Activated T-helper 1 cell treated with anti-CD3 and anti-CD28 coated beads, Interleukin-12 subunit alpha, Interleukin-12 subunit beta, Interleukin-2, Interleukin-4 antibody, amounts not matched to agents 30 ng/mL and 10 ng/mL and 1 ng/mL, durations not matched to agents 14 hours and 24 hours and 36 hours (primary cell): ENCODE data around the gene TTC39A. TPM values are rescaled to one million over a fixed set of nuclear protein-coding genes. Genes with fewer than 3 reads are reported as not detected.

Experiments
- DNase-seq: peaks from one replicate; pipeline ENCODE4 v3.0.0; 2021; ENCODE audit warnings: low spot score
- H3K27ac Mint-ChIP-seq: one replicate; pipeline ENCODE4 v1.8.0; 2021; ENCODE audit warnings: mild to moderate bottlenecking, mixed read lengths
- H3K27me3 Mint-ChIP-seq: one replicate; pipeline ENCODE4 v1.8.0; 2022; ENCODE audit warnings: mild to moderate bottlenecking, moderate library complexity, mixed read lengths; ENCODE audit not compliant: insufficient read depth
- H3K36me3 Mint-ChIP-seq: one replicate; pipeline ENCODE4 v1.8.0; 2021; ENCODE audit warnings: low read depth, mixed read lengths
- H3K4me1 Mint-ChIP-seq: one replicate; pipeline ENCODE4 v1.8.0; 2021; ENCODE audit warnings: low read depth, mixed read lengths
- H3K4me3 Mint-ChIP-seq: one replicate; pipeline ENCODE4 v1.8.0; 2021; ENCODE audit warnings: mild to moderate bottlenecking, moderate library complexity, mixed read lengths
- H3K9me3 Mint-ChIP-seq: one replicate; pipeline ENCODE4 v1.8.0; 2021; ENCODE audit warnings: mixed read lengths
- intact Hi-C: fragments of 100-400 bp; cut with micrococcal nuclease; formaldehyde crosslinking; loops from one replicate; pipeline ENCODE4 v1.15.1; 2024
- total RNA-seq: library from RNA; stranded (reverse); gene quantifications from 2 replicates; pipeline ENCODE4 v1.2.3, GENCODE V29; 2022

The TTC39A gene
- total RNA-seq, 1 donor from 2014 or later: not detected

- H3K9me3 Mint-ChIP-seq: no peaks in the 10 kb centered on the region
- H3K4me1 Mint-ChIP-seq: no peaks in the 10 kb centered on the region
- peaks cover 32% of the 10 kb centered on the region for H3K27me3 Mint-ChIP-seq
- intact Hi-C loops: loop anchor here (10.0 kb wide), 1 partner anchor 188 kb away; no protein-coding TSS in a partner anchor
- H3K36me3 Mint-ChIP-seq: no peaks in the 10 kb centered on the region
- no peak for DNase-seq
- no peak overlapping the region for H3K4me3 Mint-ChIP-seq
- H3K27ac Mint-ChIP-seq: no peak overlapping the region
These were observed 16.0 kb upstream of the TTC39A start for GRCh38 chr1:51346086-51346942.

- DNase-seq: no peak
- H3K4me1 Mint-ChIP-seq: no peaks in the 10 kb centered on the region
- no peaks in the 10 kb centered on the region for H3K36me3 Mint-ChIP-seq
- intact Hi-C loops: loop anchor here (10.0 kb wide), 1 partner anchor 190 kb away; no protein-coding TSS in a partner anchor
- peaks cover 32% of the 10 kb centered on the region for H3K27me3 Mint-ChIP-seq
- no peak overlapping the region for H3K4me3 Mint-ChIP-seq
- H3K9me3 Mint-ChIP-seq: no peaks in the 10 kb centered on the region
- no peak overlapping the region for H3K27ac Mint-ChIP-seq
These were observed 14.9 kb upstream of the TTC39A start for GRCh38 chr1:51345300-51345687.

- no peak for DNase-seq
- H3K27ac Mint-ChIP-seq: no peak overlapping the region
- H3K4me3 Mint-ChIP-seq: no peak overlapping the region
- no peaks in the 10 kb centered on the region for H3K4me1 Mint-ChIP-seq
- intact Hi-C loops: loop anchor here (10.0 kb wide), 1 partner anchor 190 kb away; no protein-coding TSS in a partner anchor
- no peaks in the 10 kb centered on the region for H3K9me3 Mint-ChIP-seq
- H3K36me3 Mint-ChIP-seq: no peaks in the 10 kb centered on the region
- peaks cover 32% of the 10 kb centered on the region for H3K27me3 Mint-ChIP-seq
These were observed 14.4 kb upstream of the TTC39A start for GRCh38 chr1:51344602-51345299.

GRCh38 chr1:51344276-51344601 is 13.9 kb upstream of the TTC39A start:
- H3K27me3 Mint-ChIP-seq: peaks cover 32% of the 10 kb centered on the region
- no peak for DNase-seq
- H3K4me1 Mint-ChIP-seq: no peaks in the 10 kb centered on the region
- H3K9me3 Mint-ChIP-seq: no peaks in the 10 kb centered on the region
- intact Hi-C loops: loop anchor here (10.0 kb wide), 1 partner anchor 191 kb away; no protein-coding TSS in a partner anchor
- no peaks in the 10 kb centered on the region for H3K36me3 Mint-ChIP-seq
- no peak overlapping the region for H3K27ac Mint-ChIP-seq
- no peak overlapping the region for H3K4me3 Mint-ChIP-seq

GRCh38 chr1:51343624-51344023 is 13.3 kb upstream of the TTC39A start:
- Mint-ChIP-seq H3K36me3 (no peaks in the 10 kb centered on the region), H3K27me3 (peaks cover 32% of the 10 kb centered on the region), H3K4me1 (no peaks in the 10 kb centered on the region), H3K9me3 (no peaks in the 10 kb centered on the region), H3K4me3 (no peak overlapping the region), H3K27ac (no peak overlapping the region)
- no peak for DNase-seq
- intact Hi-C loops: loop anchor here (10.0 kb wide), 1 partner anchor 191 kb away; no protein-coding TSS in a partner anchor

GRCh38 chr1:51342591-51343206 is 12.3 kb upstream of the TTC39A start:
- Mint-ChIP-seq H3K27ac (no peak overlapping the region), H3K4me3 (no peak overlapping the region), H3K9me3 (no peaks in the 10 kb centered on the region), H3K4me1 (no peaks in the 10 kb centered on the region), H3K36me3 (no peaks in the 10 kb centered on the region), H3K27me3 (peaks cover 32% of the 10 kb centered on the region)
- no peak for DNase-seq
- intact Hi-C loops: loop anchor here (10.0 kb wide), 1 partner anchor 192 kb away; no protein-coding TSS in a partner anchor

GRCh38 chr1:51341876-51342496 is 11.6 kb upstream of the TTC39A start:
- intact Hi-C loops: loop anchor here (10.0 kb wide), 1 partner anchor 193 kb away; no protein-coding TSS in a partner anchor
- Mint-ChIP-seq H3K36me3 (no peaks in the 10 kb centered on the region), H3K4me1 (no peaks in the 10 kb centered on the region), H3K9me3 (no peaks in the 10 kb centered on the region), H3K4me3 (no peak overlapping the region), H3K27ac (no peak overlapping the region), H3K27me3 (peaks cover 32% of the 10 kb centered on the region)
- no peak for DNase-seq

GRCh38 chr1:51340380-51340779 is 10.0 kb upstream of the TTC39A start:
- intact Hi-C loops: loop anchor here (10.0 kb wide), 1 partner anchor 194 kb away; no protein-coding TSS in a partner anchor
- no peak for DNase-seq
- H3K4me3 Mint-ChIP-seq: no peak overlapping the region
- H3K27ac Mint-ChIP-seq: no peak overlapping the region
- peaks cover 19% of the 10 kb centered on the region for H3K27me3 Mint-ChIP-seq
- H3K9me3 Mint-ChIP-seq: no peaks in the 10 kb centered on the region
- H3K36me3 Mint-ChIP-seq: no peaks in the 10 kb centered on the region
- H3K4me1 Mint-ChIP-seq: no peaks in the 10 kb centered on the region

- Mint-ChIP-seq H3K4me1 (no peaks in the 10 kb centered on the region), H3K27ac (no peak overlapping the region)
These were observed 6.3 kb upstream of the TTC39A start for GRCh38 chr1:51336711-51337110.

GRCh38 chr1:51336004-51336403 is 5.6 kb upstream of the TTC39A start:
- intact Hi-C loops: no loop called here
- Mint-ChIP-seq H3K4me3 (no peak overlapping the region), H3K9me3 (no peaks in the 10 kb centered on the region), H3K27me3 (peaks cover 5% of the 10 kb centered on the region), H3K4me1 (peaks cover 4% of the 10 kb centered on the region), H3K27ac (no peak overlapping the region), H3K36me3 (no peaks in the 10 kb centered on the region)
- DNase-seq: no peak

More at GRCh38 chr1:51336711-51337110, 6.3 kb upstream of the TTC39A start:
- H3K9me3 Mint-ChIP-seq: no peaks in the 10 kb centered on the region
- intact Hi-C loops: no loop called here
- H3K36me3 Mint-ChIP-seq: no peaks in the 10 kb centered on the region
- no peak for DNase-seq
- peaks cover 2% of the 10 kb centered on the region for H3K27me3 Mint-ChIP-seq
- H3K4me3 Mint-ChIP-seq: no peak overlapping the region

GRCh38 chr1:51331206-51332100 is 1.1 kb upstream of the TTC39A start:
- Mint-ChIP-seq H3K36me3 (no peaks in the 10 kb centered on the region), H3K27ac (no peak overlapping the region), H3K4me3 (peak overlapping the region; percentile 79), H3K4me1 (peaks cover 8% of the 10 kb centered on the region), H3K9me3 (no peaks in the 10 kb centered on the region), H3K27me3 (peaks cover 25% of the 10 kb centered on the region)
- DNase-seq: no peak
- intact Hi-C loops: no loop called here
